Stomach (tissue), 4 donors: ENCODE data around the gene MTMR3.

Source experiments
- EP300 ChIP-seq: sonication (generic); formaldehyde crosslinking; IDR thresholded peaks from one replicate; pipeline ENCODE4 v1.6.1; 2017; ENCODE audit warnings: antibody characterized with exemption
- POLR2A ChIP-seq, 4 donors: fragments of 450-650 bp; IDR thresholded peaks; one replicate each; pipeline ENCODE4 v1.6.1; 2016; ENCODE audit warnings: antibody characterized with exemption in 4 of 4, control low read depth in 2 of 4, mild to moderate bottlenecking in 1 of 4, moderate library complexity in 1 of 4
- POLR2AphosphoS5 ChIP-seq, 3 donors: sonication (generic); formaldehyde crosslinking; IDR thresholded peaks; one replicate each; pipeline ENCODE4 v1.6.1; 2016; ENCODE audit warnings: antibody characterized with exemption in 3 of 3
- TF ChIP-seq, protein P1 (sequence below), 7 experiments: fragments of 450-650 bp in 4 of 7; fragments of 200-600 bp in 3 of 7; sonication (generic) in 3 of 7; IDR thresholded peaks; one replicate each; pipeline ENCODE4 v1.5.1; 2016 to 2019; ENCODE audit warnings: antibody characterized with exemption in 7 of 7, control low read depth in 2 of 7, mild to moderate bottlenecking in 1 of 7

DNA sequence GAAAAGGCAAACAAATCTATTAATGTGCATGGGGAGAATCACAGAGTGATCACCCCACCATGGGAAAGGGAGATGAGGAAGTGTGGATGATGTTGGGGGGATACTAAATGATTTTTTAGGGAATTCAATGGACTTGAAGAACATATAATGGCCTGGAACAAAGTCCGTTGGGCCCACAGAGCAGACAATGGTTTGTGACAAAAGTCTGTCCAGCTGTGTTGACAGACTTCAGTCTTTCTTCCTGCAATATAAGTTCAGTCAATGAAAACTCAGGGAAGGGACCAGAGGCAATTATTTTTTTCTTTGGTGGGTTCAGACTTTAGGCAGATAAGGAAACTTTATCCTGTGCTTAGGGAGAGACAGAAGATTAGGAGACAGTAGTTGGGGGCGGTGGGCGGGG lies 179.3 kb downstream of the MTMR3 start:
- no peak for TF ChIP-seq POLR2A (IDR thresholded peaks at IDR 0.05)
- TF ChIP-seq, protein P1, sequence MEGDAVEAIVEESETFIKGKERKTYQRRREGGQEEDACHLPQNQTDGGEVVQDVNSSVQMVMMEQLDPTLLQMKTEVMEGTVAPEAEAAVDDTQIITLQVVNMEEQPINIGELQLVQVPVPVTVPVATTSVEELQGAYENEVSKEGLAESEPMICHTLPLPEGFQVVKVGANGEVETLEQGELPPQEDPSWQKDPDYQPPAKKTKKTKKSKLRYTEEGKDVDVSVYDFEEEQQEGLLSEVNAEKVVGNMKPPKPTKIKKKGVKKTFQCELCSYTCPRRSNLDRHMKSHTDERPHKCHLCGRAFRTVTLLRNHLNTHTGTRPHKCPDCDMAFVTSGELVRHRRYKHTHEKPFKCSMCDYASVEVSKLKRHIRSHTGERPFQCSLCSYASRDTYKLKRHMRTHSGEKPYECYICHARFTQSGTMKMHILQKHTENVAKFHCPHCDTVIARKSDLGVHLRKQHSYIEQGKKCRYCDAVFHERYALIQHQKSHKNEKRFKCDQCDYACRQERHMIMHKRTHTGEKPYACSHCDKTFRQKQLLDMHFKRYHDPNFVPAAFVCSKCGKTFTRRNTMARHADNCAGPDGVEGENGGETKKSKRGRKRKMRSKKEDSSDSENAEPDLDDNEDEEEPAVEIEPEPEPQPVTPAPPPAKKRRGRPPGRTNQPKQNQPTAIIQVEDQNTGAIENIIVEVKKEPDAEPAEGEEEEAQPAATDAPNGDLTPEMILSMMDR (IDR thresholded peaks at IDR 0.05) = no peak
- TF ChIP-seq POLR2AphosphoS5 (IDR thresholded peaks at IDR 0.05) = no peak
- TF ChIP-seq EP300 = no peak
